Endodermal cell (in vitro differentiated cells): ENCODE measurements around the gene PSMF1. TPM values are rescaled to one million over a fixed set of nuclear protein-coding genes. Genes with fewer than 3 reads are reported as not detected.

Experiments
- DNase-seq: peaks from one replicate; pipeline ENCODE4 v3.0.0-alpha.2; 2017
- H3K27ac ChIP-seq: 2 replicates; pipeline ENCODE4 v1.5.1; 2013; ENCODE audit warnings: mild to moderate bottlenecking, low read depth, low read length, moderate library complexity
- H3K27me3 ChIP-seq: 2 replicates; pipeline ENCODE4 v1.6.1; 2013; ENCODE audit warnings: mild to moderate bottlenecking, low read length, moderate library complexity; ENCODE audit not compliant: insufficient read depth, control insufficient read depth, poor library complexity, severe bottlenecking
- H3K36me3 ChIP-seq: 2 replicates; pipeline ENCODE4 v1.7.0; 2013; ENCODE audit warnings: mild to moderate bottlenecking, low read length, moderate library complexity; ENCODE audit not compliant: control insufficient read depth, insufficient read depth
- H3K4me1 ChIP-seq: one replicate; pipeline ENCODE4 v1.7.0; 2013; ENCODE audit warnings: low read length; ENCODE audit not compliant: control insufficient read depth, insufficient read depth
- H3K4me3 ChIP-seq: 2 replicates; pipeline ENCODE4 v1.5.1; 2013; ENCODE audit warnings: mild to moderate bottlenecking, low read length, moderate library complexity
- H3K9ac ChIP-seq: 2 replicates; pipeline ENCODE4 v1.6.1; 2013; ENCODE audit warnings: mild to moderate bottlenecking, low read length, moderate library complexity; ENCODE audit not compliant: poor library complexity, severe bottlenecking; ENCODE audit errors: extremely low read depth
- H3K9me3 ChIP-seq: 2 replicates; pipeline ENCODE4 v1.6.1; 2013; ENCODE audit warnings: mild to moderate bottlenecking, low read length, moderate library complexity; ENCODE audit not compliant: control insufficient read depth
- H3K27ac Mint-ChIP-seq: 2 replicates; pipeline ENCODE4 v1.8.0; 2020; ENCODE audit warnings: mixed read lengths
- H3K27me3 Mint-ChIP-seq: 2 replicates; pipeline ENCODE4 v1.8.0; 2021; ENCODE audit warnings: mild to moderate bottlenecking, mixed read lengths; ENCODE audit not compliant: insufficient read depth
- H3K36me3 Mint-ChIP-seq: 2 replicates; pipeline ENCODE4 v1.8.0; 2020; ENCODE audit warnings: low read depth, mixed read lengths
- H3K4me1 Mint-ChIP-seq: 2 replicates; pipeline ENCODE4 v1.8.0; 2020; ENCODE audit warnings: mixed read lengths
- H3K4me3 Mint-ChIP-seq: 2 replicates; pipeline ENCODE4 v1.8.0; 2020; ENCODE audit warnings: mild to moderate bottlenecking, moderate library complexity, mixed read lengths
- H3K9me3 Mint-ChIP-seq: 2 replicates; pipeline ENCODE4 v1.8.0; 2020; ENCODE audit warnings: mild to moderate bottlenecking, mixed read lengths
- CTCF ChIP-seq: fragments of 200-600 bp; sonication (generic); conservative IDR thresholded peaks from 2 replicates; pipeline ENCODE4 v1.5.0; 2021; ENCODE audit warnings: antibody characterized with exemption, mild to moderate bottlenecking
- WGBS, 2 experiments: methylation state at CpG; one replicate each; pipeline versions ENCODE4 v1.1.5 to v1.1.7; 2013; ENCODE audit warnings: missing lambda C conversion rate in 2 of 2, mixed read lengths in 1 of 2; ENCODE audit not compliant: insufficient coverage in 1 of 2, insufficient read length in 1 of 2; 5-methylcytosine and 5-hydroxymethylcytosine counted together
- total RNA-seq, 2 donors: library from RNA; stranded (reverse); fragmentation: NEBNext Ultra II Directional in 1 of 2; extraction: Animal tissue kit (Norgen Biotek cat#: 25700) in 1 of 2; gene quantifications; 2 replicates in 1 of 2; 3 replicates in 1 of 2; pipeline ENCODE4 v1.2.1, GENCODE V29; 2021

PSMF1 gene
- total RNA-seq, 2 donors from 2014 or later, result 72.5 to 84.7 TPM

DNA sequence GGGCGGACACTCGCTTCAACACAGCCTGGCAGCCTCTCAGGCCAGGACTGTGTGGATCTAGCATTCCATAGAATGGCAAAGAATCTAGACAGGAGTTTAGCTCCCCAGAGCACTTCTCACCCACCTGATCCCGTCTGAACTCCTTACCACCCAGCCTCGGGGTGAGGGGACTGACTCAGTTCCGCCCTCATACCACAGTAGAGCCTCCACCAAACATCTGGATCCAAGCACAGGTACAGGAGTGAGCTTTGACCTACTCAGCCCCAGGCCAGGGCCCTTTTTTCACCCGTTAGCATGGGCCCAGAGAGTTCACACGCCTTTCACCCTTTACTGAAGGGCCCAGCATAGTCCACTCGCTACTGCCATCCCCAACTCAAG lies 715 bp downstream of the PSMF1 start:
- 11 to 29% methylated on average over 4 to 7 of the region's 8 CpGs for WGBS, 2 experiments
- no peaks in the 10 kb centered on the region for H3K9me3 Mint-ChIP-seq
- Histone ChIP-seq H3K36me3 (peaks cover 6% of the 10 kb centered on the region), H3K27me3 (no peaks in the 10 kb centered on the region), H3K4me3 (peak overlapping the region; percentile 96), H3K4me1 (peaks cover 4% of the 10 kb centered on the region), H3K27ac (no peak overlapping the region), H3K9ac (peak overlapping the region; percentile 75), H3K9me3 (no peaks in the 10 kb centered on the region)
- H3K27ac Mint-ChIP-seq, result peak overlapping the region; percentile 95
- peaks cover 21% of the 10 kb centered on the region for H3K27me3 Mint-ChIP-seq
- DNase-seq, result no peak
- TF ChIP-seq CTCF, result no peak
- peak overlapping the region; percentile 97 for H3K4me3 Mint-ChIP-seq
- peaks cover 25% of the 10 kb centered on the region for H3K4me1 Mint-ChIP-seq
- peaks cover 8% of the 10 kb centered on the region for H3K36me3 Mint-ChIP-seq

DNA sequence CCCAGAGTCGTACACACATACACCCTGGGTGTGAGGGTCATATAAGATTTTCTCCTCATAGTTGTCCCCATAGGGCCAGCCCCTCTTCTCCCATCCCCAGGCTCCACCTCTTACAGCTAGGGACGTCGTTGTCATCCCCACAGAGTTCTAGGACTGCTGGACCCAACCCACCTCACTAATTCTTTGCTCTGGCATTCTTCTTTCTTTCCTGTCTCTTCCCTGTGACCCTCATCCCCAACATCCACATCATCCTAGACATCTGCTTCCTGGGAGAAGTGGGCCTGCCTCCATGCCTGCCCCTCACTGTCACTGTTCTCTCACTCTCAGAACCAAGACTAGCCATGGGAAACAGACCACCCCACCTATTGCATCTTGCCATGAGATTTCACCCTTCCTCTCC lies 1.1 kb downstream of the PSMF1 start:
- peaks cover 25% of the 10 kb centered on the region for H3K4me1 Mint-ChIP-seq
- 47 to 58% methylated on average over 3 of the region's 3 CpGs for WGBS, 2 experiments
- TF ChIP-seq CTCF, result no peak

GRCh38 chr20:1121429-1121828 lies 3.0 kb downstream of the PSMF1 start:
- 100% methylated on average over 1 of the region's 1 CpG for WGBS, 2 experiments
- no peaks in the 10 kb centered on the region for H3K9me3 Mint-ChIP-seq
- Histone ChIP-seq H3K27ac (no peak overlapping the region), H3K9ac (no peak overlapping the region), H3K4me1 (peaks cover 4% of the 10 kb centered on the region), H3K9me3 (no peaks in the 10 kb centered on the region), H3K27me3 (no peaks in the 10 kb centered on the region), H3K36me3 (peaks cover 29% of the 10 kb centered on the region), H3K4me3 (peak overlapping the region; percentile 13)
- TF ChIP-seq CTCF, result no peak
- H3K4me3 Mint-ChIP-seq, result no peak overlapping the region
- H3K27ac Mint-ChIP-seq, result no peak overlapping the region
- H3K27me3 Mint-ChIP-seq, result peaks cover 9% of the 10 kb centered on the region
- peaks cover 25% of the 10 kb centered on the region for H3K4me1 Mint-ChIP-seq
- no peak for DNase-seq
- H3K36me3 Mint-ChIP-seq, result peaks cover 16% of the 10 kb centered on the region

More for the DNA sequence above, 1.1 kb downstream of the PSMF1 start:
- Histone ChIP-seq H3K36me3 (peaks cover 10% of the 10 kb centered on the region), H3K4me3 (peak overlapping the region; percentile 96), H3K27me3 (no peaks in the 10 kb centered on the region), H3K27ac (no peak overlapping the region), H3K9me3 (no peaks in the 10 kb centered on the region), H3K4me1 (peaks cover 4% of the 10 kb centered on the region), H3K9ac (peak overlapping the region; percentile 75)
- Mint-ChIP-seq H3K4me3 (peak overlapping the region; percentile 97), H3K9me3 (no peaks in the 10 kb centered on the region), H3K36me3 (peaks cover 8% of the 10 kb centered on the region), H3K27me3 (peaks cover 19% of the 10 kb centered on the region), H3K27ac (peak overlapping the region; percentile 95)
- no peak for DNase-seq
